Coronary artery (tissue), 2 donors: ENCODE results near the gene NPHP1.

Source experiments
- DNase-seq: peaks from one replicate; pipeline ENCODE4 v3.0.0-alpha.2; 2017; ENCODE audit warnings: low spot score
- H3K27ac ChIP-seq, 2 donors: fragments of 200-600 bp; sonication (generic); one replicate each; pipeline ENCODE4 v1.5.1; 2016 to 2019
- H3K4me3 ChIP-seq: fragments of 200-600 bp; sonication (generic); 2 replicates; pipeline ENCODE4 v1.5.1; 2016; ENCODE audit warnings: mild to moderate bottlenecking, moderate library complexity
- TF ChIP-seq, protein P1 (sequence below): fragments of 200-600 bp; sonication (generic); IDR thresholded peaks from one replicate; pipeline ENCODE4 v1.5.1; 2019; ENCODE audit warnings: antibody characterized with exemption

NPHP1 gene

DNA sequence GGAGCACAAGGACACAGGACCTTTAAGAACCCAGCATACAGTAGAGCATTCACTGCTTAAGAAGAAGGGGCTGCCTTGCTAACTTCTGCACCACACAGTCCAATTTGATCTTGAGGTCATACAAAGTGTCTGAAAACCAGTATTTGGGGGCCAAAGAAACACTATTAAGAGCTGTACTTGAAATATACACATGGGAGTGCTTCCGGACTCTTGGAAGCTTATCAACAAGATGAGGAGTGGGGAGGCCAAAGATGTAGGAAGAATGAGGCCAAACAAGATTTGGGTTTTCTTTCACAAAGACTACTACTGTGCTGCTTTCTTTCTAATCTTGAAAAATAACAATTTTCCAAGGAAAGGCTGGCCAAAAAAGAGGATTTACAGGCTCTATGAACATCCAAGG, 64.4 kb downstream of the NPHP1 start:
- H3K27ac ChIP-seq, result no peak overlapping the region
- TF ChIP-seq, protein P1, sequence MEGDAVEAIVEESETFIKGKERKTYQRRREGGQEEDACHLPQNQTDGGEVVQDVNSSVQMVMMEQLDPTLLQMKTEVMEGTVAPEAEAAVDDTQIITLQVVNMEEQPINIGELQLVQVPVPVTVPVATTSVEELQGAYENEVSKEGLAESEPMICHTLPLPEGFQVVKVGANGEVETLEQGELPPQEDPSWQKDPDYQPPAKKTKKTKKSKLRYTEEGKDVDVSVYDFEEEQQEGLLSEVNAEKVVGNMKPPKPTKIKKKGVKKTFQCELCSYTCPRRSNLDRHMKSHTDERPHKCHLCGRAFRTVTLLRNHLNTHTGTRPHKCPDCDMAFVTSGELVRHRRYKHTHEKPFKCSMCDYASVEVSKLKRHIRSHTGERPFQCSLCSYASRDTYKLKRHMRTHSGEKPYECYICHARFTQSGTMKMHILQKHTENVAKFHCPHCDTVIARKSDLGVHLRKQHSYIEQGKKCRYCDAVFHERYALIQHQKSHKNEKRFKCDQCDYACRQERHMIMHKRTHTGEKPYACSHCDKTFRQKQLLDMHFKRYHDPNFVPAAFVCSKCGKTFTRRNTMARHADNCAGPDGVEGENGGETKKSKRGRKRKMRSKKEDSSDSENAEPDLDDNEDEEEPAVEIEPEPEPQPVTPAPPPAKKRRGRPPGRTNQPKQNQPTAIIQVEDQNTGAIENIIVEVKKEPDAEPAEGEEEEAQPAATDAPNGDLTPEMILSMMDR, result no peak
- H3K4me3 ChIP-seq, result no peak overlapping the region
- no peak for DNase-seq

DNA sequence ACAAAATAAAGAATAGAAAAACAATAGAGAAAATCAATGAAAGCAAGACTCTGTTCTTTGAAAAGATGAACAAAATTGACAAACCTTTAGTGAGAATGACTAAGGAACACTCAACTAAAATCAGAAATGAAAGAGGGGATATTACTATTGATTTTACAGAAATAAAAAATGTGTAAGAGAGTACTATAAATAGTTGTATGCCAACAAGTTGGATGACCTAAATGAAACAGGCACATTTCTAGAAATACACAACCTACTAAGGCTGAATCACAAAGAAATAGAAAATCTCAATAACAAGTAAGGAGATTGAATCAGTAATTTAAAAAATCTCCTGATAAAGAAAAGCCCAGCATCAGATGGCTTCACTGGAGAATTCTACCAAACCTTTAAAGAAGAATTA, 70.8 kb downstream of the NPHP1 start:
- DNase-seq, result no peak

DNA sequence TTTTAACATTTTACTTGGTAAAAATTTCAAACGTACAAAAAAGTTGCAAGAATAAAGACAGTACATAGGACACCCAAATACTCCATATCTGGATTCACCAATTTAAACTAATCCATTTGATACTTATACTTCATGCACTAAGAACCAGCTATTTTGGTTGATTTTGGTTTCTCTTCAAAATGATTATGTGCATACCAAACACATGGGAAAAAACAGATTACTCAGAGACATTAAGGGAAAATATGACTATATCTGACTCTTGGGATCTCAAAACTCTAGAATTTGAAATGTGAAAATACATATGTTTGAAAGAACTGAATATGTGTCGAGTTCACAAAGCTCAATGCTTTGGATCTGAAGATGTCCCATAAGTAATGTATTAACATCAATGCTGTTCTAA, 73.6 kb downstream of the NPHP1 start:
- Histone ChIP-seq H3K4me3 (no peak overlapping the region), H3K27ac (no peak overlapping the region)
- TF ChIP-seq, protein P1, result no peak
- no peak for DNase-seq

More for the DNA sequence above, 70.8 kb downstream of the NPHP1 start:
- TF ChIP-seq, protein P1, result no peak
- Histone ChIP-seq H3K4me3 (no peak overlapping the region), H3K27ac (no peak overlapping the region)

DNA sequence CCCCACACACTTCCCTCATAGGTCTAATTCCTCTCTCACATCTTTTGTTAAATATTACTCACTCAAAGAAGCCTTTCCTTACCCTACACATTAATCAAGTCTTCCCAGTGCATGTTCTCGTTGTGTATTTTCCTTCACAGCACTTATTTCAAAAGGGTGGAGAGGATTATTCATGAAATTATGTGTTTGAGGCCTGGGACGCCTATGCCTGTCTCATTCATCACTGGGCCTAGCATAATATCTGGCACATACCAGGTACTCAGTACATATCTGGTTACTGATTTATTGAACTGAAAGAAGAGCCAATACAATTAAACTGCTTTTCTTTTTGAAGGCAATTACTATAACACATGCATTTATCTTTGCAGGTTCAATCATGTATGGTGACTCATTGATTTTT, 74.1 kb downstream of the NPHP1 start:
- Histone ChIP-seq H3K4me3 (no peak overlapping the region), H3K27ac (no peak overlapping the region)
- DNase-seq, result no peak
- TF ChIP-seq, protein P1, result no peak

DNA sequence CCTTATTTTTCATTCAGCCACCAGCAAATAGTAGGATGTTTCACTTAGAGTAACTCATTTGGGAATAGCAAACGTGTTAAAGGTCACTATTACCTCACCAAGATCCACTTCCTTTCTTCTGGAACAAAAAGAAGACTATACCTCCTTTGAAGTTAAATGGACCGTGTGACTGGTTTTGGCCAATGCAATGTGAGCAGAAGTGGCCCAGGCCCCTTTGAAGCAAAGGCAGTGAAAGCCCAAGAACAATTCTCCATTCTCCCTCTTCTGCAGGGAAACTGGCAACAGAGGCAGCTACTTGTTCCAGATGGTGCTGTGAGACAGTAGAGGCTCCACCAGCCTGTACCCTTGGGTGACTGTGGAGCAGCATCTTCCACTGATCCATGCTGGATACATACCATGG, 77.9 kb downstream of the NPHP1 start:
- TF ChIP-seq, protein P1, result no peak
- H3K4me3 ChIP-seq, result no peak overlapping the region
- H3K27ac ChIP-seq, result no peak overlapping the region
- no peak for DNase-seq

DNA sequence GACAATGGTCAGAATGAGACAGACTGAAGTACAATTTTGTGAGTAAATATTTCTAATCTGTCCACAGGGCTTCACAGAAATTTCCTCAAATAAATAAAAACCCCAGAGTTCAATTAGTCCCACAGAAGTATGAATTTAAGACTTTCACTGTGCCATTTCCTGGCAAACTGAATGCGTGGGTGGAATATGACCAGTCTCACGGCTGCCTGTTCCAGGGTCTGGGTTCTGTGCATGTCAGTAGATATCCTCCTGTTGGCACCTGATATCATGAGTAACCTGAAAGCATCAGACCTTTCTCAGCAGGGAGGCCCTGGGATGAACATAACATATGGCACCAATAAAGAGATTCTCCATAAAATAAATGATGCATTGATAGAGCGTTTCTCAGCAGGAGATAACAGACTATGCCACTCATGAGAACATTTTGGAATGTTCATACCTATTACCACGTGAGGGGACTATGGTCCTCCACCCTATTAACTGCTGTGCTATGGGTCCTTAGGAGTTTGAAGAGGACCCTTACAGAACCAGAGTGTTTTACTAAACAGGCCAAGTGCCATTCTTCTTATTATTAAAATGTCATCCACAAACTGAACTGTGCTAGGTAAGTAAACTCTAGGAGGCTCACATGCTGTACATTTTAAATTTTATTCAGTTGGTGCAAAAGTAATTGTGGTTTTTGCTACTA, 78.6 kb downstream of the NPHP1 start:
- TF ChIP-seq, protein P1, result no peak
- H3K4me3 ChIP-seq, result no peak overlapping the region
- no peak for DNase-seq

DNA sequence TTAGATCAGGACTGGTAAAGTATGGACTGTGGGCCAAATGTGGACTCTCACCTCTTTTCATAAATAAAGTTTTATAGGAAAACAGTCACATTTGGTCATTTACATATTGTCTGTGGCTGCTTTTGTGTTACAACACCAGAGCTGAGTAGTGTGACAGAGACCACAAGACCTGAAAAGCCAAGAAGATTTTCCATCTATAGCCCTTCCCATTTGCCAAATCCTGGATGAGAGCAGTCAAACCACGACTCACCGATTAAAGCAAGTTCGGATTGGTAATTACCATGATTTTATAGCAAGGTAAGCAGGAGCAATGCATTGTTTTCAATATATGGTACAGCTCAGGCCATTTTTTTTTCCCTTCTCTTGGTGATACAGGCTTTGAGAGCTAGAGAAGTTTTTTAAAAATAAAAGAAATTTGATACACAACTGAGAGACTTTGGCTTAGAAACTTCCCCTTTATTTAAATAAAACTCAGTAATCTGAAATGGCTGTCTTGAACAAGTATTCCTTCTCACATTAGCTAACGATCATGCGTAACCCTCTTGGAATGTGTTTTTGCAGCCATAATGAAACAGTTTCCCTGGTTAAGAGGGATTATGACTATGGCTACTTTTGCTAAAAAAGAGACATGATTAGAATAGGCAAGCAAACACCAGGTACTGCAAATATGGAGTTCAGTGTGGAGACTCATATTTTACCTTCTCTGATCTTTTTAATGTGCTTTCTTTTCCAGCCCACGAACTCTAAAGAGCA, 79.7 kb downstream of the NPHP1 start:
- Histone ChIP-seq H3K27ac (no peak overlapping the region), H3K4me3 (no peak overlapping the region)
- DNase-seq, result no peak
- TF ChIP-seq, protein P1, result no peak

More for the DNA sequence above, 78.6 kb downstream of the NPHP1 start:
- H3K27ac ChIP-seq, result no peak overlapping the region
